Breast epithelium (tissue), 3 donors: ENCODE measurements around the gene SGTA.

Experiments
- POLR2A ChIP-seq: fragments of 450-650 bp; IDR thresholded peaks from one replicate; pipeline ENCODE4 v1.6.1; 2016; ENCODE audit warnings: antibody characterized with exemption, mild to moderate bottlenecking, moderate library complexity
- POLR2AphosphoS5 ChIP-seq, 3 donors: sonication (generic); formaldehyde crosslinking; IDR thresholded peaks; one replicate each; pipeline ENCODE4 v1.6.1; 2017; ENCODE audit warnings: antibody characterized with exemption in 3 of 3
- TF ChIP-seq, protein P1 (sequence below), 3 donors: fragments of 450-650 bp; IDR thresholded peaks; one replicate each; pipeline ENCODE4 v1.5.1; 2016 to 2017; ENCODE audit warnings: antibody characterized with exemption in 3 of 3, mild to moderate bottlenecking in 3 of 3, moderate library complexity in 3 of 3

DNA sequence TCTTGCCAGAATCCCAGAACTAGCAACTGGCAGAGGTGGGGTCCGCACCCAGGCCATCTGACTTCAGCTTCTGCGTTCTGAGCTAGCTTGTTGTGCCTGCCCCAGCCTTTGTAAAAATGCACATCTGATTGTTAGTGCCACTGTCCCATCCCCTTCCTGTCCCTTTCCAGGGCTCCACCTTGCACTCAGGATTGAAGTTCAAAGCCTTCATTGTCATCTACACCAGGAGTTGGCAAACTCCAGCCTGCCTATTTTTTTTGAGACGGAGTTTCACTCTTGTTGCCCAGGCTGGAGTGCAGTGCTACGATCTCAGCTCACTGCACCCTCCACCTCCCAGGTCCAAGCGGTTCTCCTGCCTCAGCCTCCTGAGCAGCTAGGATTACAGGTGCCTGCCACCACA lies 5.2 kb upstream of the SGTA start:
- TF ChIP-seq, protein P1, sequence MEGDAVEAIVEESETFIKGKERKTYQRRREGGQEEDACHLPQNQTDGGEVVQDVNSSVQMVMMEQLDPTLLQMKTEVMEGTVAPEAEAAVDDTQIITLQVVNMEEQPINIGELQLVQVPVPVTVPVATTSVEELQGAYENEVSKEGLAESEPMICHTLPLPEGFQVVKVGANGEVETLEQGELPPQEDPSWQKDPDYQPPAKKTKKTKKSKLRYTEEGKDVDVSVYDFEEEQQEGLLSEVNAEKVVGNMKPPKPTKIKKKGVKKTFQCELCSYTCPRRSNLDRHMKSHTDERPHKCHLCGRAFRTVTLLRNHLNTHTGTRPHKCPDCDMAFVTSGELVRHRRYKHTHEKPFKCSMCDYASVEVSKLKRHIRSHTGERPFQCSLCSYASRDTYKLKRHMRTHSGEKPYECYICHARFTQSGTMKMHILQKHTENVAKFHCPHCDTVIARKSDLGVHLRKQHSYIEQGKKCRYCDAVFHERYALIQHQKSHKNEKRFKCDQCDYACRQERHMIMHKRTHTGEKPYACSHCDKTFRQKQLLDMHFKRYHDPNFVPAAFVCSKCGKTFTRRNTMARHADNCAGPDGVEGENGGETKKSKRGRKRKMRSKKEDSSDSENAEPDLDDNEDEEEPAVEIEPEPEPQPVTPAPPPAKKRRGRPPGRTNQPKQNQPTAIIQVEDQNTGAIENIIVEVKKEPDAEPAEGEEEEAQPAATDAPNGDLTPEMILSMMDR (IDR thresholded peaks at IDR 0.05), result no peak
- TF ChIP-seq POLR2A, result no peak
- TF ChIP-seq POLR2AphosphoS5 (IDR thresholded peaks at IDR 0.05), result no peak
